GM12874 (cell line): ENCODE results near the gene SEC63.

Experiments used
- CTCF ChIP-seq: IDR thresholded peaks from 2 replicates; pipeline ENCODE4 v1.5.1; 2011; ENCODE audit warnings: low read depth, mild to moderate bottlenecking, control low read depth, low read length, moderate library complexity; ENCODE audit not compliant: insufficient read depth

Gene SEC63

GRCh38 chr6:107970255-107970654 lies 12.2 kb upstream of the SEC63 start:
- TF ChIP-seq CTCF: no peak

- no peak for TF ChIP-seq CTCF
Measured at GRCh38 chr6:107968081-107968480, 10.1 kb upstream of the SEC63 start.

- TF ChIP-seq CTCF: no peak
Measured at GRCh38 chr6:107965746-107966145, 7.7 kb upstream of the SEC63 start.

GRCh38 chr6:107962723-107963122 lies 4.7 kb upstream of the SEC63 start:
- no peak for TF ChIP-seq CTCF

- no peak for TF ChIP-seq CTCF
Measured at GRCh38 chr6:107959392-107959791, 1.4 kb upstream of the SEC63 start.

- no peak for TF ChIP-seq CTCF
Measured at GRCh38 chr6:107957308-107957908, 600 bp downstream of the SEC63 start.

DNA sequence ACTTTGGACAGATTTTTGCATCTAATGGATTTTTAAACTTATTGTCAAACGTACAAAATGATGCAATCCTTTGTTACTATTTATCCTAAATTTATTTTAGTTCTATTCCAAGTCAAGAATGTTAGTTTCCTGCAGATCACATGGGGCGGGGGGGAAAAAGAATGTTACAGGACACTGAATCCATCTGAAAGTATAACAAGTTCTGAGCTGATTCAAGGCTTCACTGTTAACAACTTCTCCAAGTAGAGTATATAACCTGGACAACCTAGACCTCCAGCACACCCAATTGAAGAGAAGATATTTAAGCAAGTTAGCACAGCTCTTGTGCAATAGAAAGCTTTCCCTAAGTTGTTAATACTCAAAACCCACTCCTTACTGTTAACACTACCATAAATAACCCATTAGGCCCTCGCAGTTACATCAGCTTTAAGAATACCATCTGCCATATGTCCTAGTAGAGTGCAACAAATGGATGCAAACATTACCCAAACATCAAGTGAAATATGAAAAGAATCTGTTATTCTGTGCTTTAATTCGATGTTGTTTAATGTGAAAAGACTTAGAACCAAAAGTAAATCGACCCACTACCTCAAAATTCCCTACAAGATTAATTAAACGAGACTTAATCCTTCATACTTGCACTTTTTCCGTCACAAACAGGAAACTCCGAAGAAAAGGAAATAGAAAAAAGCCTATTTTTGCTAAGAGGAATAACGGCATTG lies 1.3 kb downstream of the SEC63 start:
- no peak for TF ChIP-seq CTCF
